Natural killer cell (primary cell): ENCODE data around the gene IFT122. TPM values are rescaled to one million over a fixed set of nuclear protein-coding genes. Genes with fewer than 3 reads are reported as not detected.
"Not testable (repeated sequence)": the region's sequence is repeated elsewhere in the genome, so short reads cannot be mapped to it uniquely, and the experiment has no call there.

Experiments used
- ATAC-seq, 3 donors: fragments of 150-1000 bp in 2 of 3; fragments of 200-7000 bp in 1 of 3; cut with Tn5 transposase; 1 replicate in 1 of 3; 2 replicates in 2 of 3; pipeline ENCODE4 v1.10.0; 2021; ENCODE audit warnings: mild to moderate bottlenecking in 2 of 3, moderate library complexity in 2 of 3
- DNase-seq, 2 donors: peaks; one replicate each; pipeline versions ENCODE4 v3.0.0 to v3.0.0-alpha.2; 2013 to 2021; ENCODE audit warnings: mixed read lengths in 1 of 2
- H3K27ac ChIP-seq: one replicate; pipeline ENCODE4 v1.5.1; 2013; ENCODE audit warnings: mild to moderate bottlenecking, low read length
- H3K27me3 ChIP-seq: one replicate; pipeline ENCODE4 v1.6.1; 2013; ENCODE audit warnings: low read length; ENCODE audit not compliant: control insufficient read depth, insufficient read depth
- H3K36me3 ChIP-seq: one replicate; pipeline ENCODE4 v1.6.1; 2013; ENCODE audit warnings: low read length; ENCODE audit not compliant: control insufficient read depth, insufficient read depth
- H3K4me1 ChIP-seq: one replicate; pipeline ENCODE4 v1.6.1; 2013; ENCODE audit warnings: low read length; ENCODE audit not compliant: control insufficient read depth, insufficient read depth
- H3K4me3 ChIP-seq: one replicate; pipeline ENCODE4 v1.5.1; 2013; ENCODE audit warnings: low read length
- H3K9me3 ChIP-seq: one replicate; pipeline ENCODE4 v1.6.1; 2013; ENCODE audit warnings: low read length; ENCODE audit not compliant: control insufficient read depth, insufficient read depth
- H3K27ac Mint-ChIP-seq, 2 donors: one replicate each; pipeline ENCODE4 v1.8.0; 2022; ENCODE audit warnings: mild to moderate bottlenecking in 2 of 2, mixed read lengths in 2 of 2, moderate library complexity in 1 of 2
- H3K27me3 Mint-ChIP-seq, 2 donors: one replicate each; pipeline ENCODE4 v1.8.0; 2022; ENCODE audit warnings: low read depth in 2 of 2, mixed read lengths in 2 of 2
- H3K36me3 Mint-ChIP-seq: one replicate; pipeline ENCODE4 v1.8.0; 2022; ENCODE audit warnings: mixed read lengths
- H3K4me1 Mint-ChIP-seq, 2 donors: one replicate each; pipeline ENCODE4 v1.8.0; 2022; ENCODE audit warnings: mixed read lengths in 2 of 2
- H3K4me3 Mint-ChIP-seq: one replicate; pipeline ENCODE4 v1.8.0; 2022; ENCODE audit warnings: mild to moderate bottlenecking, moderate library complexity, mixed read lengths
- H3K9me3 Mint-ChIP-seq, 2 donors: one replicate each; pipeline ENCODE4 v1.8.0; 2022; ENCODE audit warnings: mixed read lengths in 2 of 2
- CTCF ChIP-seq: fragments of 200-600 bp; IDR thresholded peaks from one replicate; pipeline ENCODE4 v1.8.0; 2022; ENCODE audit warnings: antibody characterized with exemption
- WGBS: methylation state at CpG from one replicate; pipeline ENCODE4 v1.1.7; 2013; ENCODE audit warnings: missing lambda C conversion rate; ENCODE audit not compliant: insufficient coverage; 5-methylcytosine and 5-hydroxymethylcytosine counted together
- intact Hi-C: fragments of 100-400 bp; cut with micrococcal nuclease; formaldehyde crosslinking; loops from one replicate; pipeline ENCODE4 v1.14.2; 2022
- total RNA-seq, 4 donors: library from RNA; stranded (reverse); fragments of 120-200 nt in 1 of 4; gene quantifications; one replicate each; pipeline versions ENCODE4 v1.2.3 to v1.2.4, GENCODE V29; 2013 to 2022

The IFT122 gene
- total RNA-seq, 3 donors from 2014 or later (not counting 1 experiment from before 2014, with no cell fraction given): 20.7 to 26.6 (median 23.9) TPM

- Histone ChIP-seq H3K9me3 (no peaks in the 10 kb centered on the region), H3K36me3 (no peaks in the 10 kb centered on the region)
These were observed 53.2 kb downstream of the IFT122 start for GRCh38 chr3:129493206-129493605.

GRCh38 chr3:129494499-129494898 is 54.5 kb downstream of the IFT122 start:
- H3K36me3 Mint-ChIP-seq, H3K4me3 ChIP-seq, H3K9me3 ChIP-seq, H3K36me3 ChIP-seq, H3K4me1 ChIP-seq, H3K9me3 Mint-ChIP-seq, DNase-seq, intact Hi-C loops, H3K27me3 ChIP-seq, H3K27ac ChIP-seq, H3K4me3 Mint-ChIP-seq, H3K4me1 Mint-ChIP-seq, ATAC-seq, H3K27me3 Mint-ChIP-seq, H3K27ac Mint-ChIP-seq: not testable (repeated sequence)
- 98% methylated on average over 5 of the region's 5 CpGs for WGBS

More at GRCh38 chr3:129493206-129493605, 53.2 kb downstream of the IFT122 start:
- intact Hi-C loops: no loop called here
- ATAC-seq: no peak
- no peak for TF ChIP-seq CTCF
- Histone ChIP-seq H3K27me3 (no peaks in the 10 kb centered on the region), H3K4me1 (peaks cover 5% of the 10 kb centered on the region), H3K27ac (no peak overlapping the region), H3K4me3 (no peak overlapping the region)
- H3K4me3 Mint-ChIP-seq: no peak overlapping the region
- 95% methylated on average over 4 of the region's 4 CpGs for WGBS
- H3K36me3 Mint-ChIP-seq: no peaks in the 10 kb centered on the region
- H3K9me3 Mint-ChIP-seq: no peaks in the 10 kb centered on the region
- DNase-seq: no peak
- H3K4me1 Mint-ChIP-seq: peaks cover 0 to 9% of the 10 kb centered on the region in 2 donors
- H3K27me3 Mint-ChIP-seq: no peaks in the 10 kb centered on the region
- no peak overlapping the region for H3K27ac Mint-ChIP-seq

- H3K9me3 ChIP-seq, H3K4me1 ChIP-seq, H3K36me3 Mint-ChIP-seq, H3K4me3 Mint-ChIP-seq, H3K27me3 Mint-ChIP-seq, H3K27me3 ChIP-seq, H3K4me3 ChIP-seq, intact Hi-C loops, ATAC-seq, DNase-seq, H3K9me3 Mint-ChIP-seq, H3K36me3 ChIP-seq, H3K4me1 Mint-ChIP-seq, H3K27ac ChIP-seq, H3K27ac Mint-ChIP-seq: not testable (repeated sequence)
- WGBS: 98% methylated on average over 6 of the region's 10 CpGs
These were observed 55.1 kb downstream of the IFT122 start for GRCh38 chr3:129495006-129495639.

- H3K36me3 ChIP-seq: not testable (repeated sequence)
These were observed 57.9 kb downstream of the IFT122 start for GRCh38 chr3:129497876-129498275.

GRCh38 chr3:129498603-129499488 is 58.8 kb downstream of the IFT122 start:
- H3K4me3 ChIP-seq, H3K27ac Mint-ChIP-seq, H3K9me3 ChIP-seq, H3K27ac ChIP-seq, H3K27me3 ChIP-seq, ATAC-seq, H3K4me3 Mint-ChIP-seq, H3K9me3 Mint-ChIP-seq, H3K27me3 Mint-ChIP-seq, H3K36me3 ChIP-seq, intact Hi-C loops, DNase-seq, H3K36me3 Mint-ChIP-seq, H3K4me1 Mint-ChIP-seq: not testable (repeated sequence)
- 84% methylated on average over 4 of the region's 8 CpGs for whole genome bisulfite sequencing
- H3K4me1 ChIP-seq: peaks cover 12% of the 10 kb centered on the region

More at GRCh38 chr3:129497876-129498275, 57.9 kb downstream of the IFT122 start:
- intact Hi-C loops, DNase-seq, H3K27ac Mint-ChIP-seq, H3K9me3 ChIP-seq, H3K27me3 Mint-ChIP-seq, ATAC-seq, H3K4me3 Mint-ChIP-seq, H3K36me3 Mint-ChIP-seq, H3K4me3 ChIP-seq, H3K27me3 ChIP-seq, H3K9me3 Mint-ChIP-seq, H3K4me1 Mint-ChIP-seq, H3K27ac ChIP-seq, H3K4me1 ChIP-seq: not testable (repeated sequence)
- 96% methylated on average over 1 of the region's 2 CpGs for WGBS

GRCh38 chr3:129499604-129500333 is 59.7 kb downstream of the IFT122 start:
- H3K4me3 ChIP-seq, H3K27me3 Mint-ChIP-seq, DNase-seq, H3K36me3 ChIP-seq, H3K27ac ChIP-seq, H3K4me3 Mint-ChIP-seq, H3K9me3 Mint-ChIP-seq, H3K36me3 Mint-ChIP-seq, intact Hi-C loops, ATAC-seq, H3K27me3 ChIP-seq, H3K9me3 ChIP-seq, H3K27ac Mint-ChIP-seq: not testable (repeated sequence)
- peaks cover 17% of the 10 kb centered on the region for H3K4me1 ChIP-seq
- H3K4me1 Mint-ChIP-seq: peaks cover 10 to 11% of the 10 kb centered on the region in 2 donors
- WGBS: 99% methylated on average over 12 of the region's 14 CpGs
